NT2/D1 (cell line): ENCODE results near the gene SQOR.

ENCODE experiments used
- DNase-seq: peaks from one replicate; pipeline ENCODE4 v3.0.0-alpha.2; 2011; ENCODE audit warnings: low read depth, low spot score
- H3K27me3 ChIP-seq: 2 replicates; pipeline ENCODE4 v1.6.0; 2011; ENCODE audit warnings: mild to moderate bottlenecking; ENCODE audit not compliant: insufficient read length, insufficient read depth
- H3K36me3 ChIP-seq: 2 replicates; pipeline ENCODE4 v1.6.1; 2011; ENCODE audit warnings: mild to moderate bottlenecking, low read length, mixed read lengths; ENCODE audit not compliant: insufficient read depth, insufficient read length
- H3K4me1 ChIP-seq: 2 replicates; pipeline ENCODE4 v1.5.1; 2011; ENCODE audit not compliant: insufficient read depth, insufficient read length
- H3K4me3 ChIP-seq: 2 replicates; pipeline ENCODE4 v1.5.1; 2011; ENCODE audit warnings: low read depth; ENCODE audit not compliant: insufficient read length
- H3K9ac ChIP-seq: 2 replicates; pipeline ENCODE4 v1.6.0; 2011; ENCODE audit warnings: low read depth; ENCODE audit not compliant: insufficient read length
- H3K9me3 ChIP-seq: 2 replicates; pipeline ENCODE4 v1.5.1; 2011; ENCODE audit warnings: mild to moderate bottlenecking, low read length; ENCODE audit not compliant: insufficient read depth
- SUZ12 ChIP-seq: IDR thresholded peaks from 2 replicates; pipeline ENCODE4 v1.6.1; 2011; ENCODE audit not compliant: insufficient read length, insufficient read depth; ENCODE audit errors: extremely low read depth
- YY1 ChIP-seq: IDR thresholded peaks from 2 replicates; pipeline ENCODE4 v1.6.1; 2011; ENCODE audit not compliant: insufficient read length, insufficient read depth
- ZNF274 ChIP-seq: IDR thresholded peaks from 2 replicates; pipeline ENCODE4 v1.6.1; 2011; ENCODE audit warnings: mild to moderate bottlenecking, low read depth, low read length

SQOR gene

DNA sequence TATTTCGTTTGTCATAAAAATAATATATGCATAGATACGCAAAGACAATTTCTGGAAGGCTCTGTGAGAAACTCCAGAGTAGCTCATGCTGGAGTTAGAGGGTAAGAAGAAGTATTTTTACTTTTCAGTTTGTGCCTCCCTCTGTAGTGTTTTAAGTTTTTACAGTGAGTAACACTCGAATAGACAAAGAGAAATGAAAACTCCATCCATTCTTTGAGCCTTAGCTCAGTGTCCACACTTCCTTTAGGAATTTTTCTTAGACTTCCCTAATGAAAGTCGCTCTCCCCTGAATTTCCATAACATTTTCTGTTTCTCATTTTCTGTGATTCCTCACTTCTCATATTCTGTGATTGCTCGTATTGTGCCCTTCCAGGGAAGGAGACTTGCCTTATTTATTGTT, 45.6 kb upstream of the SQOR start:
- Histone ChIP-seq H3K4me1 (no peaks in the 10 kb centered on the region), H3K4me3 (no peak overlapping the region), H3K9me3 (no peaks in the 10 kb centered on the region), H3K27me3 (no peaks in the 10 kb centered on the region), H3K36me3 (peaks cover 16% of the 10 kb centered on the region), H3K9ac (no peak overlapping the region)
- no peak for DNase-seq
- TF ChIP-seq ZNF274 (no peak), SUZ12 (no peak), YY1 (no peak)

DNA sequence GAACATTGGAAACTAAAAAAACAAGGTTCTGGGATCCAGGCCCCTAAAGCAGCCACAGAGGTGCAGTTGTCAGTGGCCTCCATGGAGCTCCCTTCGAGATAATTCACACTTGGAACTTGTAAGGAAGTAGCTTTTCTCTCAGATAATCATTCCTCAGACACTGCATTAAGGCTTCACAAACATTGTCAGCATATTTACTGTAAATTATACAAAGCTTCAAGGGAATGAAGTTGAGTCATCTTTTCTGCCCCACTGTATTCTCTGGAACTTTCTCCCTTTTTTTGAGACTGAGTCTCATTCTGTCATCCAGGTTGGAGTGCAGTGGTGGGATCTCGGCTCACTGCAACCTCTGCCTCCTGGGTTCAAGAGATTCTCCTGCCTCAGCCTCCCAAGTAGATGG, 40.5 kb upstream of the SQOR start:
- H3K9ac ChIP-seq: no peak overlapping the region
- no peak overlapping the region for H3K4me3 ChIP-seq
- no peak for TF ChIP-seq SUZ12
- TF ChIP-seq YY1: no peak
- no peak for TF ChIP-seq ZNF274
- no peaks in the 10 kb centered on the region for H3K27me3 ChIP-seq
- peaks cover 28% of the 10 kb centered on the region for H3K36me3 ChIP-seq
- no peak for DNase-seq
- 0 out of 2 replicates have a peak, but pooled peaks cover 4% of the 10 kb centered on the region for H3K9me3 ChIP-seq
- no peaks in the 10 kb centered on the region for H3K4me1 ChIP-seq

DNA sequence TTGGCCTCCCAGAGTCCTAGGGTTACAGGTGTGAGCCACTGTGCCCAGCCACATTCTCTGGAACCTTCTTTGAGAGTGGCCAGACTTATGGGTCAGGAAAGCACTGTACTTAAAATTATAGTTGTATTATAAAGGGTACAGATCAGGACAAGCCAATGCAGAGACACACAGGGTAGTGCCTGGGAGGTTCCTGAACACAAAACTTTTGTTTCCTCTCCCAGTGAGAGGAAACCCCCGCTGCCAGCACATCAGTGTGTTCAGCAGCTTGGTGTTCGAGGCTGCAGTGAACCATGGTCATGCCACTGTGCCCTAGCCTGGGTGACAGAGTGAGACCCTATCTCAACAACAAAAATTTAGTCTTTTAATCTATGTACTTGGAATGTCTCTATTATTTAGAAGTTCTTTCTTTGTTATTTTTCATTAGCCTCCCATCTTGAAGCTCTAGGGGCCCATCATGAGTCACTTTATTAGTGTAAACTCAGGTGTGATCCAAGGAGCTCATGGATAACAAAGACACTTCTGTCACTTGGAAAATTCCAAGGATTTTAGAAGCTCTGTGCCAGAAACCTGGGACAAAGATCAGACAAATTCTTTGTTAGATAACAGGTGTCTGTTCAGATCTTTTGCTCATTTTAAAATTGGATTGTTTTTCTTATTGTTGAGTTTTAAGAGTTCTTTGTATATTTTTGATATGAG, 39.8 kb upstream of the SQOR start:
- Histone ChIP-seq H3K27me3 (no peaks in the 10 kb centered on the region), H3K9me3 (0 out of 2 replicates have a peak, but pooled peaks cover 4% of the 10 kb centered on the region), H3K9ac (no peak overlapping the region), H3K4me3 (no peak overlapping the region), H3K36me3 (peaks cover 28% of the 10 kb centered on the region), H3K4me1 (no peaks in the 10 kb centered on the region)
- no peak for TF ChIP-seq SUZ12
- no peak for TF ChIP-seq YY1
- no peak for TF ChIP-seq ZNF274
- DNase-seq: no peak

DNA sequence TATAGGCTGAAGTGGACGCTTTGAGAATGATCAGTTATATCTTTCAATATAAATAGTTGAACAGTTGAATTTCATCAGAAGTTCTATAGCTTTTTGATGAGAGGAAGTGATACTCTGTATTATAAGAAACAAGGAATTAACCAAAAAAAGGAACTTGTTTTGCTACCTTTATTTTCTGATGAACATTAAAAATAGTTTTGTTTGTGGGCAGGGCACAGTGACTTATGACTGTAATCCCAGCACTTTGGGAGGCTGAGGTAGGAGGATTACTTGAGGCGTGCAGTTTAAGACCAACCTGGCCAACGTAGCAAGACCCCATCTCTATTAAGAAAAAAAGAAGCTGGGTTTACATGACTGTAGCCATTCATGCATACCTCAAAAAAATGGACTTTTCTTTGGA, 30.9 kb upstream of the SQOR start:
- Histone ChIP-seq H3K9me3 (no peaks in the 10 kb centered on the region), H3K36me3 (peaks cover 12% of the 10 kb centered on the region), H3K4me1 (no peaks in the 10 kb centered on the region), H3K27me3 (no peaks in the 10 kb centered on the region), H3K9ac (no peak overlapping the region), H3K4me3 (no peak overlapping the region)
- no peak for DNase-seq
- TF ChIP-seq YY1 (no peak), SUZ12 (no peak), ZNF274 (no peak)

DNA sequence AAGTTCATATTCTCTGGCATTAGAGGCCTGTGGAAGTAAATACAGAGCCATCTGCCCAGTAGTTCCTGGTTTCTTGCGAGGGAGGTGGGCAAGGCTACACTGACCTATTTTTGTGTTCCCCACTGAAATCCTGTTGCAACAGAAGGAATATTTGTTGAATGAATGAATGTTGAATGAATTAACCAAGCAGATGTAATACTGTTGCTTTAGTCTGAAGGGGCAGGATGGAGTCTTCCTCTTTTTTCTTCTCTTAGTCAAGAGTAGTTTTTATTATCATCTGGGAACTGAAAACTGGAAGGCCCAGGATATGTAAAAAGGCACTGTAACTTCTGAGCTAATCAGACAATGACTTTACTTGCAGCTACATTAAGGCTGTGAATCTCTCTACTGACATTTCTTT, 30.5 kb upstream of the SQOR start:
- Histone ChIP-seq H3K4me3 (no peak overlapping the region), H3K4me1 (no peaks in the 10 kb centered on the region), H3K36me3 (peaks cover 12% of the 10 kb centered on the region), H3K9me3 (no peaks in the 10 kb centered on the region), H3K9ac (no peak overlapping the region), H3K27me3 (no peaks in the 10 kb centered on the region)
- DNase-seq: no peak
- TF ChIP-seq YY1: no peak
- TF ChIP-seq SUZ12: no peak
- no peak for TF ChIP-seq ZNF274

DNA sequence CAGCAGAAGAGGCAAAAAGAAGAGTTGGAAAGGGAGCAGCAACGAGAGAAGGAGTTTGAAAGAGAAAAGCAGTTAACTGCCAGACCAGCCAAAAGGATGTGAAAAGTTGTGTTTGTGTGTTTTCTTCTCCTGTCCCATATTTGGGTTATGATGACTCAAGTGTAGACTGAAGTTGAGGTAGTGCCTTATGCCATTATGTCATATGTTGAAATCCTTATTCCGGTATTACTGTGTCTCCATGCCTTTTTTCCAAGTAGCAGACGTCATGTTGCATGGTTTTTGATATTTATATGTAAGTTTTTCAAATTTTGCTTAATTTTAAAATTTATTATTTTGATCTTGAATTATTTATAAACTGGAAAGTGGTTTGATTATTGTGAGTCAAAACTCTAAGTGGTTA, 28.4 kb upstream of the SQOR start:
- Histone ChIP-seq H3K4me1 (no peaks in the 10 kb centered on the region), H3K9ac (no peak overlapping the region), H3K4me3 (no peak overlapping the region), H3K27me3 (no peaks in the 10 kb centered on the region), H3K36me3 (peaks cover 12% of the 10 kb centered on the region), H3K9me3 (no peaks in the 10 kb centered on the region)
- no peak for DNase-seq
- TF ChIP-seq SUZ12 (no peak), ZNF274 (no peak), YY1 (no peak)

DNA sequence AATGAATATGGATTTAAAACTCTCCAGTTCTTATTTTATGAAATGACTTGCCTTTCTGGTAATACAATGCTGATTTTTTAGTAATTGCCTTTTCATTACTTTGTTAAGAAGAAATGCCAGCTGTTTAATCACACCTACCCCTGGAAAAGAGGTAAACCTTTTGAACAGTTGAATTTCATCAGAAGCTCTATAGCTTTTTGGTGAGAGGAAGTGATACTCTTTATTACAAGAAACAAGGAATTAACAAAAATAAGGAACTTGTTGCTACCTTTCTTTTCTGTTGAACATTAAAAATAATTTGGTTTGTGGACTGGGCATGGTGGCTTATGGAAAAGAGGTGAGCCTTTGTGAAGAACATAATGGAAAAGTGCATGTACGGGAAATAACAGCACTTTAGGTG, 28.0 kb upstream of the SQOR start:
- TF ChIP-seq YY1 (no peak), ZNF274 (no peak), SUZ12 (no peak)
- DNase-seq: no peak
- peaks cover 12% of the 10 kb centered on the region for H3K36me3 ChIP-seq
- no peaks in the 10 kb centered on the region for H3K4me1 ChIP-seq
- H3K9ac ChIP-seq: no peak overlapping the region
- no peaks in the 10 kb centered on the region for H3K27me3 ChIP-seq
- no peaks in the 10 kb centered on the region for H3K9me3 ChIP-seq
- no peak overlapping the region for H3K4me3 ChIP-seq

DNA sequence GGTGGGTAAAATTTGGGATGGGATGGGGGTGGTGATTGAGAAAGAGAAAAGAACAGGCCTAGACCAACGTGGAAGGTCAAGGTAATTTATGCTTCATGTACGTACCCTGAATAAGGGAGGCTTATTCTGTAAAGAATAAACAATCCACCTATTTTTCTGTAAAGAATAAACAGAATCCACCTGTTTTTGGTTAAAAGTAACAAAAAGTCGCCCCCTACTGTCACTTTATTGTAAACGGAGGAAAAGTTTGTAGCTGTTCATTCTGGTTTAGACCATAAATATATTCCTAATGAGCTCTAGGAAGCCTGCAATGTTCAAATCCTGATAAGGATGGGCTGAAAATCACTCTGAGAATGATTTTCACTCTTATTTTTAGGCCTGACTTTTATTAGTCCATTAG, 23.5 kb upstream of the SQOR start:
- Histone ChIP-seq H3K27me3 (no peaks in the 10 kb centered on the region), H3K9ac (no peak overlapping the region), H3K36me3 (peaks cover 7% of the 10 kb centered on the region), H3K4me1 (no peaks in the 10 kb centered on the region), H3K4me3 (no peak overlapping the region), H3K9me3 (no peaks in the 10 kb centered on the region)
- DNase-seq: no peak
- no peak for TF ChIP-seq SUZ12
